ENCODE data around the gene PCED1B. TPM values are rescaled to one million over a fixed set of nuclear protein-coding genes. Genes with fewer than 3 reads are reported as not detected.
"Not testable (repeated sequence)": the region's sequence is repeated elsewhere in the genome, so short reads cannot be mapped to it uniquely, and the experiment has no call there.

PCED1B gene
- total RNA-seq, 2 donors from 2014 or later = 2.3 to 14.2 TPM

- Histone ChIP-seq H3K4me1 (peaks cover 10% of the 10 kb centered on the region), H3K9me3 (no peaks in the 10 kb centered on the region), H3K4me3 (no peak overlapping the region), H3K36me3 (replicated peaks in 1 of 2; ENCODE audit: insufficient read depth in 1 of 2, low read depth in 2 of 2) (no peaks in the 10 kb centered on the region), H3K27ac (no peak overlapping the region), H3K27me3 (no peaks in the 10 kb centered on the region)
- intact Hi-C loops (cut with DNase I) = no loop called here
- no peak for TF ChIP-seq POLR2A (IDR thresholded peaks at IDR 0.05)
- TF ChIP-seq, protein P1, sequence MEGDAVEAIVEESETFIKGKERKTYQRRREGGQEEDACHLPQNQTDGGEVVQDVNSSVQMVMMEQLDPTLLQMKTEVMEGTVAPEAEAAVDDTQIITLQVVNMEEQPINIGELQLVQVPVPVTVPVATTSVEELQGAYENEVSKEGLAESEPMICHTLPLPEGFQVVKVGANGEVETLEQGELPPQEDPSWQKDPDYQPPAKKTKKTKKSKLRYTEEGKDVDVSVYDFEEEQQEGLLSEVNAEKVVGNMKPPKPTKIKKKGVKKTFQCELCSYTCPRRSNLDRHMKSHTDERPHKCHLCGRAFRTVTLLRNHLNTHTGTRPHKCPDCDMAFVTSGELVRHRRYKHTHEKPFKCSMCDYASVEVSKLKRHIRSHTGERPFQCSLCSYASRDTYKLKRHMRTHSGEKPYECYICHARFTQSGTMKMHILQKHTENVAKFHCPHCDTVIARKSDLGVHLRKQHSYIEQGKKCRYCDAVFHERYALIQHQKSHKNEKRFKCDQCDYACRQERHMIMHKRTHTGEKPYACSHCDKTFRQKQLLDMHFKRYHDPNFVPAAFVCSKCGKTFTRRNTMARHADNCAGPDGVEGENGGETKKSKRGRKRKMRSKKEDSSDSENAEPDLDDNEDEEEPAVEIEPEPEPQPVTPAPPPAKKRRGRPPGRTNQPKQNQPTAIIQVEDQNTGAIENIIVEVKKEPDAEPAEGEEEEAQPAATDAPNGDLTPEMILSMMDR (IDR thresholded peaks at IDR 0.05) = no peak
- DNase-seq (no peak), ATAC-seq (no peak)
- WGBS, 2 donors = 88 to 90% methylated on average over 2 of the region's 2 CpGs
Measured at GRCh38 chr12:47110718-47111391, 31.4 kb downstream of the PCED1B start.

- Histone ChIP-seq H3K27ac (no peak overlapping the region), H3K4me1 (peaks cover 7% of the 10 kb centered on the region), H3K9me3 (no peaks in the 10 kb centered on the region), H3K27me3 (no peaks in the 10 kb centered on the region), H3K4me3 (no peak overlapping the region), H3K36me3 (replicated peaks in 1 of 2; ENCODE audit: insufficient read depth in 1 of 2, low read depth in 2 of 2) (no peaks in the 10 kb centered on the region)
- DNase-seq (no peak), ATAC-seq (no peak)
- 86 to 99% methylated on average over 2 of the region's 2 CpGs for WGBS, 2 donors
- TF ChIP-seq, protein P1 (IDR thresholded peaks at IDR 0.05) = no peak
- TF ChIP-seq POLR2A (IDR thresholded peaks at IDR 0.05) = no peak
- intact Hi-C loops (cut with DNase I) = no loop called here
Measured at GRCh38 chr12:47111392-47111778, 32.0 kb downstream of the PCED1B start.

GRCh38 chr12:47111854-47112253 lies 32.4 kb downstream of the PCED1B start:
- 85 to 94% methylated on average over 4 to 6 of the region's 6 CpGs for whole genome bisulfite sequencing, 2 donors
- no peak overlapping the region for H3K4me3 ChIP-seq

DNA sequence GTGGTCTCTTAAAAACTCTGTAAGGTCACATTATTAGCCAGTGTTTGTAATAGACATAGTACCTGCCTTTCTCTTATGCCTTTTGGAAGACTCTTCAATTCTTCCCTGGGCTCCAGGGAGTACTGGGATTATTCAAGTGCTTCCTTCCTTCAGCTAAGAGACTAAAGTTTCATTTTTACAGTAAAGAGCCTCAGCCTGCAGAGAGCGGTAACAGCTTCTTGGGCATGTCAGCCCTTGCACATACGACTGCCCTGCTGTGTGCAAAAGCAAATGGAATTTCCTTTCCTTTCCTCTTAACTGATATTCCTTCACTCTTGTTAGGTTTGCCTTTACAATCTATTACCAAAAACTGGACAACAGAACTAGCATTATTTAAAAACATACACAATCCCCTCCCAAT lies 33.3 kb downstream of the PCED1B start:
- DNase-seq (no peak), ATAC-seq (no peak)
- no peak overlapping the region for H3K27ac ChIP-seq
- H3K27me3 ChIP-seq = no peaks in the 10 kb centered on the region
- WGBS, 2 donors = 81 to 85% methylated on average over 2 of the region's 2 CpGs
- no peak for TF ChIP-seq POLR2A (IDR thresholded peaks at IDR 0.05)
- TF ChIP-seq, protein P1 (IDR thresholded peaks at IDR 0.05) = no peak
- intact Hi-C loops (cut with DNase I) = no loop called here
- H3K36me3 ChIP-seq (replicated peaks in 1 of 2; ENCODE audit: insufficient read depth in 1 of 2, low read depth in 2 of 2) = no peaks in the 10 kb centered on the region
- H3K4me3 ChIP-seq = no peak overlapping the region
- H3K9me3 ChIP-seq = no peaks in the 10 kb centered on the region
- H3K4me1 ChIP-seq = no peaks in the 10 kb centered on the region

More at GRCh38 chr12:47111854-47112253, 32.4 kb downstream of the PCED1B start:
- Histone ChIP-seq H3K9me3 (no peaks in the 10 kb centered on the region), H3K27ac (no peak overlapping the region), H3K4me1 (peaks cover 2% of the 10 kb centered on the region), H3K27me3 (no peaks in the 10 kb centered on the region), H3K36me3 (replicated peaks in 1 of 2; ENCODE audit: insufficient read depth in 1 of 2, low read depth in 2 of 2) (no peaks in the 10 kb centered on the region)
- DNase-seq (no peak), ATAC-seq (no peak)
- intact Hi-C loops (cut with DNase I) = no loop called here
- TF ChIP-seq, protein P1 (IDR thresholded peaks at IDR 0.05) = no peak
- TF ChIP-seq POLR2A (IDR thresholded peaks at IDR 0.05) = no peak

DNA sequence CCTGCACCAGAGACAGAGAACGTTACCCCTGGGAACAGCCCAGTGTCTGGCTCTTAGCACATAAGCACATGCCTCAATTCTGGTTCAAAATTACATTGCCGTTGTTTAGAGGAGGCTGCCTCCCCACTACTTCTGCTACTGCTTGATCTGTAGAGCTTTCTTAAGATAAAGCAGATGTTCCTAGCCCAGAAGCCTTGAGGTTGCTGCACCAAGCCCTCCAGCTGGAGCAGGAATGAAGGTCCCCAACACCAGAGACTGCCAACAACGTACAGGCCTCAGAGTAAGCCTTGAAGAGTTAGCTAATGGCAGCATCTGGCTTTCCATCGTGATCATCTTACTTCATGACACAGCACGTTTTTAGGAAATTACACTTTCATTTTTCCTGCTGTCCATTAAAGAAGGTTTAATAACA lies 35.1 kb downstream of the PCED1B start:
- 75 to 93% methylated on average over 5 of the region's 5 CpGs for WGBS, 2 donors

GRCh38 chr12:47117305-47117704 lies 37.9 kb downstream of the PCED1B start:
- DNase-seq; ATAC-seq; H3K9me3 ChIP-seq; H3K4me1 ChIP-seq; H3K27me3 ChIP-seq; H3K27ac ChIP-seq; H3K4me3 ChIP-seq; H3K36me3 ChIP-seq (replicated peaks in 1 of 2; ENCODE audit: insufficient read depth in 1 of 2, low read depth in 2 of 2); intact Hi-C loops (cut with DNase I): not testable (repeated sequence)
- WGBS, 2 donors = 92 to 94% methylated on average over 1 of the region's 3 CpGs

More for the DNA sequence above, 35.1 kb downstream of the PCED1B start:
- ATAC-seq = no peak
- H3K4me3 ChIP-seq = no peak overlapping the region
- H3K27me3 ChIP-seq = no peaks in the 10 kb centered on the region
- no peak for DNase-seq
- H3K27ac ChIP-seq = no peak overlapping the region
- TF ChIP-seq POLR2A (IDR thresholded peaks at IDR 0.05) = no peak
- TF ChIP-seq, protein P1 (IDR thresholded peaks at IDR 0.05) = no peak
- no peaks in the 10 kb centered on the region for H3K9me3 ChIP-seq
- no peaks in the 10 kb centered on the region for H3K4me1 ChIP-seq
- no peaks in the 10 kb centered on the region for H3K36me3 ChIP-seq (replicated peaks in 1 of 2; ENCODE audit: insufficient read depth in 1 of 2, low read depth in 2 of 2)
- intact Hi-C loops (cut with DNase I) = no loop called here
